ENCODE measurements around the gene CDH26.

The CDH26 gene

GRCh38 chr20:60024801-60025200 lies 66.6 kb downstream of the CDH26 start:
- Histone ChIP-seq H3K36me3 (no peaks in the 10 kb centered on the region), H3K4me3 (ENCODE audit: low read depth, low read length) (no peak overlapping the region), H3K27me3 (no peaks in the 10 kb centered on the region), H3K9me3 (no peaks in the 10 kb centered on the region; the same call in 1 of the 2 replicates), H3K4me1 (no peaks in the 10 kb centered on the region)
- no peak for TF ChIP-seq CTCF (IDR thresholded peaks at IDR 0.05; ENCODE audit: low read depth, low read length)
- no peak for DNase-seq

GRCh38 chr20:60026010-60026409 lies 67.8 kb downstream of the CDH26 start:
- Histone ChIP-seq H3K4me3 (ENCODE audit: low read depth, low read length) (no peak overlapping the region), H3K9me3 (no peaks in the 10 kb centered on the region; the same call in 1 of the 2 replicates), H3K36me3 (no peaks in the 10 kb centered on the region), H3K27me3 (no peaks in the 10 kb centered on the region), H3K4me1 (no peaks in the 10 kb centered on the region)
- no peak for TF ChIP-seq CTCF (IDR thresholded peaks at IDR 0.05; ENCODE audit: low read depth, low read length)
- DNase-seq, result no peak

GRCh38 chr20:60030471-60030870 lies 72.2 kb downstream of the CDH26 start:
- TF ChIP-seq CTCF (IDR thresholded peaks at IDR 0.05; ENCODE audit: low read depth, low read length), result no peak
- Histone ChIP-seq H3K9me3 (no peaks in the 10 kb centered on the region; the same call in 1 of the 2 replicates), H3K4me1 (no peaks in the 10 kb centered on the region), H3K4me3 (ENCODE audit: low read depth, low read length) (no peak overlapping the region), H3K27me3 (no peaks in the 10 kb centered on the region), H3K36me3 (no peaks in the 10 kb centered on the region)
- no peak for DNase-seq

GRCh38 chr20:60031107-60031506 lies 72.9 kb downstream of the CDH26 start:
- no peaks in the 10 kb centered on the region for H3K36me3 ChIP-seq
- no peak for TF ChIP-seq CTCF (IDR thresholded peaks at IDR 0.05; ENCODE audit: low read depth, low read length)
- no peaks in the 10 kb centered on the region for H3K4me1 ChIP-seq
- H3K9me3 ChIP-seq, result no peaks in the 10 kb centered on the region; the same call in 1 of the 2 replicates
- H3K4me3 ChIP-seq (ENCODE audit: low read depth, low read length), result no peak overlapping the region
- H3K27me3 ChIP-seq, result no peaks in the 10 kb centered on the region
- no peak for DNase-seq

GRCh38 chr20:60034231-60035110 lies 76.2 kb downstream of the CDH26 start:
- no peaks in the 10 kb centered on the region for H3K36me3 ChIP-seq
- H3K27me3 ChIP-seq, result no peaks in the 10 kb centered on the region
- no peaks in the 10 kb centered on the region for H3K4me1 ChIP-seq
- no peak overlapping the region for H3K4me3 ChIP-seq (ENCODE audit: low read depth, low read length)
- TF ChIP-seq CTCF (IDR thresholded peaks at IDR 0.05; ENCODE audit: low read depth, low read length), result no peak
- no peaks in the 10 kb centered on the region; the same call in 1 of the 2 replicates for H3K9me3 ChIP-seq
- DNase-seq, result no peak

GRCh38 chr20:60035486-60035885 lies 77.3 kb downstream of the CDH26 start:
- Histone ChIP-seq H3K4me1 (no peaks in the 10 kb centered on the region), H3K36me3 (no peaks in the 10 kb centered on the region), H3K27me3 (no peaks in the 10 kb centered on the region; the same call in 1 of the 2 replicates), H3K4me3 (ENCODE audit: low read depth, low read length) (no peak overlapping the region), H3K9me3 (no peaks in the 10 kb centered on the region)
- no peak for DNase-seq
- no peak for TF ChIP-seq CTCF (IDR thresholded peaks at IDR 0.05; ENCODE audit: low read depth, low read length)
